Stimulated activated CD4-positive, alpha-beta T cell treated with anti-CD3 and anti-CD28 coated beads, Interleukin-12 subunit alpha, Interleukin-12 subunit beta, amount 100 ng/mL, for 4 hours (primary cell): ENCODE measurements around the gene BUB3.

Source experiments
- DNase-seq: peaks from one replicate; pipeline ENCODE4 v3.0.0-alpha.2; 2020

BUB3 gene

DNA sequence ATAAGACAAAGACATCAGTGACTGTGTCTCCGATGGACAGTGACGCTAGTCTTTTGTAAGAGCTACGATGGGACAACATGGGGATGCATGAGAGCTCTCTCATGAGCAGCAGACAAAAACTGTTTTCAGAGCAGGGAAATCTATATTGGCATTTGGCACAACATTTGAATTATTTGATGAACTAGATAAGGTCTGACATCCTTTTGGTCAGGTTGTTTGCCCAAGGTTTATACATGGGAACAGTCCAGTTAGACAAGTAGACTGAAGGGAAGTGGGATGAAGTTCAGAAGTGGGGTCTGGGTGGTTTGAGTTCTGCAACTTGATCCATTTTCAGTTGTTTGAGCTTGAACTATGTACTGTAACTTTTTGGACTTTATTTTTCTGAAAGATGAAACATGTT, 50.8 kb downstream of the BUB3 start:
- DNase-seq, result no peak

DNA sequence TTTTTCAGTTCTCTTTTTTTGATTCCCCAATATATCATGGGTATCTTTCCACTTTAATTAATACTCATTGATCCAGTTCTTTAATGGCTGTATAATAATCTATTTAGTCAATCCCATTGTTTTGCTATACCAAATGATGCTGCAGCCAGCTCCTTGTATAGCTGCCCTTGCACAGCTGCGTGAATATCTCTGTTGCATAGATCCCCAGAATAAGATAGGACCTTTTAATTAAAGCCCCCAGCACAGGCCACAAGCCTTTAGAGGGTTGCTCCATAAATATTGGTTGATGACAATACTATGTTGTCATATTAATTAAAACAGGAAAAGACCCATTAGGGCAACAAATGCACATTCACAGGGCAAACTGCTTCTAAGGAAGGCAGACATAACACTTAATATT, 57.9 kb downstream of the BUB3 start:
- DNase-seq, result no peak

- no peak for DNase-seq
These were observed 58.4 kb downstream of the BUB3 start for GRCh38 chr10:123212640-123213039.

- no peak for DNase-seq
These were observed 59.0 kb downstream of the BUB3 start for GRCh38 chr10:123213192-123213591.
